ENCODE measurements around the gene CKS1B.

Gene CKS1B

DNA sequence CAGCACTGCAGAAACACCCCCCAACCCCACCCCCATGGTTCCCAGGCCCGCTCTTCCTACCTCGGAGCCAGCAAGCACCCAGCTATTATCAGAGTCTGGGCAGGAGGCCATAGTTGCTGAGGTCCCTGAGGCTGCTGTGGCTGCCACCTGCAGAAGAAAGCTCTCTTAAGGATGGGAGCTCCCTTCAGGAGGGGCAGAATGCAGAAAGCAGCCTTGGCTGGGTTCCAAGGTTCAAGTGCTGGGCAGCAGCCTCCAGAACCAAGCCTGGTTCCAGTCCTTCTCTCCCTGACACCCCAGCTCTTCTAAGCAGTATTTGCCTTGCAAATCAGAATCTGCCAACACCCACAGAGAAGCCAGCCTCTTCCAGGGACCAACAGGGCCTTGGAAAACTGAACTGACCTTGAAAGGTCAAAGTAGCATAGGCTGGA is 20.9 kb upstream of the CKS1B start:
- TF ChIP-seq RAD21 (IDR thresholded peaks at IDR 0.05; ENCODE audit: low read depth) (no peak), TEAD4 (IDR thresholded peaks at IDR 0.05) (no peak), EGR1 (IDR thresholded peaks at IDR 0.05) (no peak), TAF1 (IDR thresholded peaks at IDR 0.05; ENCODE audit: low read depth) (no peak), NFIC (IDR thresholded peaks at IDR 0.05) (no peak), ZBTB7A (IDR thresholded peaks at IDR 0.05; ENCODE audit: low read depth) (no peak), FOXM1 (IDR thresholded peaks at IDR 0.05; ENCODE audit: borderline replicate concordance, low read depth) (no peak), EP300 (IDR thresholded peaks at IDR 0.05; ENCODE audit: borderline replicate concordance) (no peak), TCF12 (IDR thresholded peaks at IDR 0.05; ENCODE audit: low read depth) (no peak), YY1 (IDR thresholded peaks at IDR 0.05; ENCODE audit: low read depth) (no peak), CEBPB (IDR thresholded peaks at IDR 0.05) (no peak), CREB1 (IDR thresholded peaks at IDR 0.05; ENCODE audit: low read depth) (no peak)
- TF ChIP-seq, protein P1, sequence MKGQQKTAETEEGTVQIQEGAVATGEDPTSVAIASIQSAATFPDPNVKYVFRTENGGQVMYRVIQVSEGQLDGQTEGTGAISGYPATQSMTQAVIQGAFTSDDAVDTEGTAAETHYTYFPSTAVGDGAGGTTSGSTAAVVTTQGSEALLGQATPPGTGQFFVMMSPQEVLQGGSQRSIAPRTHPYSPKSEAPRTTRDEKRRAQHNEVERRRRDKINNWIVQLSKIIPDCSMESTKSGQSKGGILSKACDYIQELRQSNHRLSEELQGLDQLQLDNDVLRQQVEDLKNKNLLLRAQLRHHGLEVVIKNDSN (IDR thresholded peaks at IDR 0.05), result no peak
- TF ChIP-seq, protein P2, sequence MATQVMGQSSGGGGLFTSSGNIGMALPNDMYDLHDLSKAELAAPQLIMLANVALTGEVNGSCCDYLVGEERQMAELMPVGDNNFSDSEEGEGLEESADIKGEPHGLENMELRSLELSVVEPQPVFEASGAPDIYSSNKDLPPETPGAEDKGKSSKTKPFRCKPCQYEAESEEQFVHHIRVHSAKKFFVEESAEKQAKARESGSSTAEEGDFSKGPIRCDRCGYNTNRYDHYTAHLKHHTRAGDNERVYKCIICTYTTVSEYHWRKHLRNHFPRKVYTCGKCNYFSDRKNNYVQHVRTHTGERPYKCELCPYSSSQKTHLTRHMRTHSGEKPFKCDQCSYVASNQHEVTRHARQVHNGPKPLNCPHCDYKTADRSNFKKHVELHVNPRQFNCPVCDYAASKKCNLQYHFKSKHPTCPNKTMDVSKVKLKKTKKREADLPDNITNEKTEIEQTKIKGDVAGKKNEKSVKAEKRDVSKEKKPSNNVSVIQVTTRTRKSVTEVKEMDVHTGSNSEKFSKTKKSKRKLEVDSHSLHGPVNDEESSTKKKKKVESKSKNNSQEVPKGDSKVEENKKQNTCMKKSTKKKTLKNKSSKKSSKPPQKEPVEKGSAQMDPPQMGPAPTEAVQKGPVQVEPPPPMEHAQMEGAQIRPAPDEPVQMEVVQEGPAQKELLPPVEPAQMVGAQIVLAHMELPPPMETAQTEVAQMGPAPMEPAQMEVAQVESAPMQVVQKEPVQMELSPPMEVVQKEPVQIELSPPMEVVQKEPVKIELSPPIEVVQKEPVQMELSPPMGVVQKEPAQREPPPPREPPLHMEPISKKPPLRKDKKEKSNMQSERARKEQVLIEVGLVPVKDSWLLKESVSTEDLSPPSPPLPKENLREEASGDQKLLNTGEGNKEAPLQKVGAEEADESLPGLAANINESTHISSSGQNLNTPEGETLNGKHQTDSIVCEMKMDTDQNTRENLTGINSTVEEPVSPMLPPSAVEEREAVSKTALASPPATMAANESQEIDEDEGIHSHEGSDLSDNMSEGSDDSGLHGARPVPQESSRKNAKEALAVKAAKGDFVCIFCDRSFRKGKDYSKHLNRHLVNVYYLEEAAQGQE (IDR thresholded peaks at IDR 0.05; ENCODE audit: low read depth), result no peak
- TF ChIP-seq, protein P3, sequence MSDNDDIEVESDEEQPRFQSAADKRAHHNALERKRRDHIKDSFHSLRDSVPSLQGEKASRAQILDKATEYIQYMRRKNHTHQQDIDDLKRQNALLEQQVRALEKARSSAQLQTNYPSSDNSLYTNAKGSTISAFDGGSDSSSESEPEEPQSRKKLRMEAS (IDR thresholded peaks at IDR 0.05), result no peak

DNA sequence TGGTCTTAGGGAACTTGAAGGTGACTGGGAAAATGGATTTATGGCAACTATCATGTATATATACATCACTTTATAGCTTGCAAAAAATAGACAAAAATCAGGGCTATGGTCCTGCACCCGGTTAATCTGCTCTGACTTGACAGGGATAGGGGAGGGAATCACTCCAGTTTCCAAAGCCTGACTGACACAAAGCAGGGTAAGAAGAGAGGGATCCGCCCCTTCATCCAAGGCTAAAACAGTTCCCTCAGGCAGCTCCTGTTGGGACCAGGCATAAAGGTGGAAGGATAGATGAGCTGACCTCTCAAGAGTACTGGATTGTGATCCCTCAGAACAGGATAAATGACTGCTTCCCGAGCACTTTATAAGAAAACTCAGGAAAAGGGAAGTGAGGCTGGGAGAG is 19.9 kb upstream of the CKS1B start:
- no peak for TF ChIP-seq EP300 (IDR thresholded peaks at IDR 0.05; ENCODE audit: borderline replicate concordance)
- no peak for TF ChIP-seq TAF1 (IDR thresholded peaks at IDR 0.05; ENCODE audit: low read depth)
- no peak for TF ChIP-seq TCF12 (IDR thresholded peaks at IDR 0.05; ENCODE audit: low read depth)
- TF ChIP-seq CEBPB (IDR thresholded peaks at IDR 0.05), result no peak
- TF ChIP-seq, protein P3 (IDR thresholded peaks at IDR 0.05), result no peak
- TF ChIP-seq, protein P1 (IDR thresholded peaks at IDR 0.05), result no peak
- no peak for TF ChIP-seq CREB1 (IDR thresholded peaks at IDR 0.05; ENCODE audit: low read depth)
- TF ChIP-seq, protein P2 (IDR thresholded peaks at IDR 0.05; ENCODE audit: low read depth), result no peak
- TF ChIP-seq YY1 (IDR thresholded peaks at IDR 0.05; ENCODE audit: low read depth), result no peak
- TF ChIP-seq FOXM1 (IDR thresholded peaks at IDR 0.05; ENCODE audit: borderline replicate concordance, low read depth), result no peak
- TF ChIP-seq ZBTB7A (IDR thresholded peaks at IDR 0.05; ENCODE audit: low read depth), result no peak
- TF ChIP-seq RAD21 (IDR thresholded peaks at IDR 0.05; ENCODE audit: low read depth), result no peak
- TF ChIP-seq NFIC (IDR thresholded peaks at IDR 0.05), result no peak
- TF ChIP-seq TEAD4 (IDR thresholded peaks at IDR 0.05), result no peak
- no peak for TF ChIP-seq EGR1 (IDR thresholded peaks at IDR 0.05)

DNA sequence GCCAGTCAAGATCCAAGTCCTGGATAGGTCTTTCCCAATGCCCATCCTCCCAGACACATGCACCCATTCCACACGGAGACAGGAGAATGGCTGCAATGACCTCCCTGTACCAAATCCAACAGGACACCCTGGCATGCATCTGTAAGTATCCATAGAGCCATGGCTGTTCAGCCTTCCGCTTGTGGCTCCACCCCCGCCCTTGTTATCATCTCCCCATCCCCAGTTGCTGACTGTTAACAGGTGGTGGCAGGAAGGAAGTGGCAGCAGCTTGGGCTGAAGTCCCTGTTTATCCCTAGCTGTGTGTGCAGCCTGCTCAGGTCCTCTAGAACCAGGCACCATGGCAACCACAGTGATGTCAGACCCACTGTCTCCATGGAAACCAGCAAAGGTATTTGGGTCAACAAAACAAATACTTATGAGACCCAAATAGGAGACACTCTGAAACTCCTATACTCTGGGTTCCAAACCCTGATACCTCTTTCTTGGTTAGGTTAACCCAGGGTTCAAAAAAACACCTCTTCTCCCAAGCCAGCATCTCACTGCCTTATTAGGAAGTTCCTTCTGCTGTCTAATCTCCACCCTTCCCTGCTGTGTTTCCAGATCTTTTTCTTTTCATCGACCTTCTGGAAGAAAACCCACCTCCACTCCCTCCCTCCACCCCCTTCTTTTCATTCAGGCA is 19.3 kb upstream of the CKS1B start:
- TF ChIP-seq EGR1 (IDR thresholded peaks at IDR 0.05) (no peak), TEAD4 (IDR thresholded peaks at IDR 0.05) (no peak), RAD21 (IDR thresholded peaks at IDR 0.05; ENCODE audit: low read depth) (no peak), EP300 (IDR thresholded peaks at IDR 0.05; ENCODE audit: borderline replicate concordance) (no peak), NFIC (IDR thresholded peaks at IDR 0.05) (no peak), FOXM1 (IDR thresholded peaks at IDR 0.05; ENCODE audit: borderline replicate concordance, low read depth) (no peak), CEBPB (IDR thresholded peaks at IDR 0.05) (no peak)
- TF ChIP-seq, protein P2 (IDR thresholded peaks at IDR 0.05; ENCODE audit: low read depth), result no peak
- TF ChIP-seq, protein P1 (IDR thresholded peaks at IDR 0.05), result no peak
